Endothelial cell of umbilical vein (primary cell): ENCODE results near the gene CARD19. TPM values are rescaled to one million over a fixed set of nuclear protein-coding genes. Genes with fewer than 3 reads are reported as not detected.

Experiments used
- BruUV-seq: library from RNA; stranded (reverse); fragments of 400-500 nt; replicated peaks from 2 replicates; lab custom pipeline; 2021; lab: Mats Ljungman, UMichigan
- CTCF ChIA-PET: fragments of 300-600, 350-600 bp; sonication (Branson Sonifier 250); formaldehyde crosslinking; loops from one replicate; lab custom pipeline; 2021; ENCODE audit warnings: antibody characterized with exemption, inconsistent platforms; lab: Charles Lee
- POLR2A ChIA-PET: fragments of 300-600, 350-600 bp; sonication (Branson Sonifier 250); formaldehyde crosslinking; loops from one replicate; lab custom pipeline; 2021; ENCODE audit warnings: antibody characterized with exemption, inconsistent platforms; lab: Charles Lee
- DNase-seq: peaks from one replicate; pipeline ENCODE4 v3.0.0-alpha.2; 2011; ENCODE audit warnings: low read depth, low spot score
- FAIRE-seq: peaks from 2 replicates; lab custom pipeline; 2011; peaks lifted over from hg19 to GRCh38; lab: Jason Lieb, UNC
- H2AFZ ChIP-seq: 2 replicates; pipeline ENCODE4 v1.6.0; 2012; ENCODE audit warnings: low read depth, low read length, control low read depth, inconsistent platforms
- H3K27ac ChIP-seq: 2 replicates; pipeline ENCODE4 v1.5.1; 2011; ENCODE audit warnings: low read depth, mild to moderate bottlenecking, control low read depth, low read length, moderate library complexity; ENCODE audit not compliant: insufficient read depth
- H3K27me3 ChIP-seq, 2 experiments: 2 replicates each; pipeline versions ENCODE4 v1.6.0 to v1.6.1; 2011; ENCODE audit warnings: low read length in 2 of 2, mixed read lengths in 1 of 2; ENCODE audit not compliant: control insufficient read depth in 2 of 2, insufficient read depth in 2 of 2
- H3K36me3 ChIP-seq, 2 experiments: 2 replicates in 1 of 2; 3 replicates in 1 of 2; pipeline ENCODE4 v1.5.1; 2011; ENCODE audit warnings: low read length in 2 of 2, mild to moderate bottlenecking in 1 of 2, moderate library complexity in 1 of 2; ENCODE audit not compliant: control insufficient read depth in 2 of 2, insufficient read depth in 2 of 2; ENCODE audit errors: extremely low read depth in 1 of 2
- H3K4me1 ChIP-seq: 3 replicates; pipeline ENCODE4 v1.5.1; 2011; ENCODE audit warnings: mild to moderate bottlenecking, low read length; ENCODE audit not compliant: control insufficient read depth, insufficient read depth; ENCODE audit errors: extremely low read depth
- H3K4me2 ChIP-seq: 2 replicates; pipeline ENCODE4 v1.6.1; 2011; ENCODE audit warnings: low read length, control low read depth, mixed read lengths; ENCODE audit not compliant: insufficient read depth
- H3K4me3 ChIP-seq, 3 experiments: fragments of 200-600 bp in 1 of 3; sonication (generic), shearing (Covaris generic) in 1 of 3; replicated peaks in 1 of 3; 2 replicates each; pipeline ENCODE4 v1.5.1; 2011 to 2016; ENCODE audit warnings: control low read depth in 3 of 3, low read length in 3 of 3, mild to moderate bottlenecking in 2 of 3, inconsistent platforms in 1 of 3, low read depth in 1 of 3, moderate library complexity in 1 of 3; ENCODE audit not compliant: insufficient read depth in 1 of 3
- H3K79me2 ChIP-seq: 2 replicates; pipeline ENCODE4 v1.6.0; 2012; ENCODE audit warnings: low read length, inconsistent platforms; ENCODE audit not compliant: control insufficient read depth, insufficient read depth
- H3K9ac ChIP-seq: replicated peaks from 2 replicates; pipeline ENCODE3; 2011; ENCODE audit warnings: low read length, control low read depth; ENCODE audit not compliant: insufficient read depth; ENCODE audit errors: extremely low read depth
- H3K9me1 ChIP-seq: replicated peaks from 3 replicates; pipeline ENCODE4 v1.6.0; 2011; ENCODE audit warnings: mild to moderate bottlenecking, low read length; ENCODE audit not compliant: control insufficient read depth, insufficient read depth; ENCODE audit errors: extremely low read depth
- H3K9me3 ChIP-seq: replicated peaks from 2 replicates; pipeline ENCODE4 v1.5.1; 2012; ENCODE audit warnings: low read length, inconsistent platforms; ENCODE audit not compliant: control insufficient read depth, insufficient read depth
- H4K20me1 ChIP-seq: replicated peaks from 2 replicates; pipeline ENCODE3; 2011; ENCODE audit warnings: mild to moderate bottlenecking, low read length; ENCODE audit not compliant: control insufficient read depth, insufficient read depth; ENCODE audit errors: extremely low read depth
- EZH2 ChIP-seq: IDR thresholded peaks from 2 replicates; pipeline ENCODE4 v1.6.1; 2012; ENCODE audit warnings: borderline replicate concordance, low read depth, mild to moderate bottlenecking, moderate library complexity, low read length, inconsistent platforms; ENCODE audit not compliant: severe bottlenecking
- FOS ChIP-seq: IDR thresholded peaks from 2 replicates; pipeline ENCODE4 v1.6.1; 2011; ENCODE audit warnings: mild to moderate bottlenecking, low read length, moderate library complexity, borderline replicate concordance; ENCODE audit not compliant: insufficient read depth
- GATA2 ChIP-seq: IDR thresholded peaks from 2 replicates; pipeline ENCODE4 v1.7.0; 2011; ENCODE audit warnings: low read depth, mild to moderate bottlenecking, moderate library complexity, mixed read lengths, low read length; ENCODE audit not compliant: insufficient read length, insufficient read depth
- JUN ChIP-seq: IDR thresholded peaks from 2 replicates; pipeline ENCODE4 v1.6.1; 2011; ENCODE audit warnings: borderline replicate concordance, low read depth; ENCODE audit not compliant: insufficient read length, insufficient read depth
- MAX ChIP-seq: IDR thresholded peaks from 2 replicates; pipeline ENCODE4 v1.6.1; 2011; ENCODE audit not compliant: insufficient read depth, insufficient read length
- MYC ChIP-seq: IDR thresholded peaks from one replicate; pipeline ENCODE4 v1.6.1; 2011; ENCODE audit warnings: mild to moderate bottlenecking, low read depth, low read length
- POLR2A ChIP-seq: IDR thresholded peaks from 2 replicates; pipeline ENCODE4 v1.6.1; 2012; ENCODE audit warnings: low read depth, mild to moderate bottlenecking, control low read depth, low read length
- POLR2AphosphoS5 ChIP-seq: IDR thresholded peaks from 2 replicates; pipeline ENCODE4 v1.6.1; 2012; ENCODE audit warnings: low read depth, mild to moderate bottlenecking, control low read depth, low read length, moderate library complexity; ENCODE audit not compliant: insufficient read depth
- dilution Hi-C: fragments of 300-500 bp; cut with MboI; formaldehyde crosslinking; loops from one replicate; pipeline ENCODE4 v1.15.0; 2019; ENCODE audit warnings: low sequenced_read_pairs; ENCODE audit not compliant: extremely low pct_ligation_motif_present
- intact Hi-C: fragments of 100-400 bp; cut with micrococcal nuclease; formaldehyde crosslinking; loops from one replicate; pipeline ENCODE4 v1.10.0; 2022
- polyA plus RNA-seq, 4 experiments: library from polyadenylated mRNA; depleted of rRNA in 3 of 4; stranded (reverse) in 3 of 4; unstranded in 1 of 4; fragments of >200 nt; gene quantifications; 2 replicates each; pipeline versions ENCODE4 v1.2.1 to v1.2.3, GENCODE V29; 2011 to 2012; ENCODE audit warnings: missing spikeins in 1 of 4
- total RNA-seq: library from RNA; stranded (reverse); gene quantifications from 2 replicates; pipeline ENCODE4 v1.2.3, GENCODE V29; 2021
- TF ChIP-seq, protein P1 (sequence below), 2 donors: IDR thresholded peaks; 1 replicate in 1 of 2; 2 replicates in 1 of 2; pipeline ENCODE4 v1.5.1; 2011; ENCODE audit warnings: low read length in 2 of 2, mild to moderate bottlenecking in 2 of 2, moderate library complexity in 2 of 2, control low read depth in 1 of 2, inconsistent platforms in 1 of 2, low read depth in 1 of 2; ENCODE audit not compliant: insufficient read depth in 1 of 2; ENCODE audit errors: extremely low read depth in 1 of 2

CARD19 gene
- total and polyA plus RNA-seq, 2 donors (not counting 3 experiments of a cell fraction or from before 2014, with no cell fraction given): 45.7 to 148 TPM

DNA sequence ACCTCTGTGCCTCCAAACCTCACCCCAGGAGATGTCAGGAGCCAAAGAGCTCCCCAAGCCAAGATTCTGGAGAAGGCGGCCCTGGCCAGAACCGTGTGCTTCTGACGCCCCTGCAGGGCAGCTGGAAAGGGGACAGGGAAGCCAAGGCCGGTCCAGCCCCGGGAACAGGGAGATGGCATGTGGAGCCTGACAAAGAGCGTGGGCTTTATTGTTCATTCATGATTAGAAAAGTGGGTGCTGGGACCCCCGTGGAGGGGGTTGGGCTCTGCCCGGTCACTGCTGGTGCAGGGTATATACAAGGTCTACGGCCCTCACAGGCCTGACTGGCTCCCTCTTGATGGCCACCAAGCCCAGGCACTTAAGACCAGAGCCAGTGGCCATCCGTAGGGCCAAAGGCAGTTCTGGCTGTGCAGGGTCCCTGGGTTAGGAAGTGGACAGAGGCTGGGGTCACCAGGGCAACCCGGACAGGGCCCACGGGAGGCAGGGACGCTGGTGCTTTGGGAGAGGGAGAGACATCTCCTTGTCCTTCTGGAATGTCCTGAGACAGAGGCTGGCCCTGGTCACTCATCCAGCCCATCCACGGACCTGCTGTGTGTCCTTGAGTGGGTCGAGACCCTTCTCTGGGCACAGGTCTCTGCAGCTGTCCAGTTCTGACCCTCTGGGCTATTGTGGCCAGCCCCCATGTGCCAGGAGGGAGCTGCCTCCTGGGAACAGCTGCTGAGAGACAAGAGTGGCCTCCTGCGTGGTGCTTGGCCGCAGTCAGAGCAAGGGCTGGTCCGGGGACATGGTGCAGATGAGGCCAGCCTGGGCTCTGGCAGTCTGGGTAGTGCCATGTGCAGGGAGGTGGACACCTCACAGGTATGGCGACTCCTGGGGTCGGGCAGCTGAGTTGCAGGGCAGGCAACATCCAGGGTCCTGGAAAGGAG lies 25.6 kb downstream of the CARD19 start:
- Histone ChIP-seq H3K9me3 (no peaks in the 10 kb centered on the region), H3K4me2 (no peak overlapping the region), H3K79me2 (no peaks in the 10 kb centered on the region), H3K4me3 (no peak overlapping the region), H3K36me3 (peaks cover 0 to 15% of the 10 kb centered on the region in 2 experiments), H3K27me3 (no peaks in the 10 kb centered on the region), H4K20me1 (no peaks in the 10 kb centered on the region), H3K9ac (no peak overlapping the region), H2AFZ (no peak overlapping the region), H3K4me1 (peaks cover 11% of the 10 kb centered on the region), H3K9me1 (no peaks in the 10 kb centered on the region), H3K27ac (no peak overlapping the region)
- FAIRE-seq: no peak
- intact Hi-C loops: no loop called here
- TF ChIP-seq MYC (no peak), POLR2A (no peak), EZH2 (no peak), MAX (no peak), POLR2AphosphoS5 (no peak), JUN (no peak), FOS (no peak), GATA2 (no peak)
- TF ChIP-seq, protein P1, sequence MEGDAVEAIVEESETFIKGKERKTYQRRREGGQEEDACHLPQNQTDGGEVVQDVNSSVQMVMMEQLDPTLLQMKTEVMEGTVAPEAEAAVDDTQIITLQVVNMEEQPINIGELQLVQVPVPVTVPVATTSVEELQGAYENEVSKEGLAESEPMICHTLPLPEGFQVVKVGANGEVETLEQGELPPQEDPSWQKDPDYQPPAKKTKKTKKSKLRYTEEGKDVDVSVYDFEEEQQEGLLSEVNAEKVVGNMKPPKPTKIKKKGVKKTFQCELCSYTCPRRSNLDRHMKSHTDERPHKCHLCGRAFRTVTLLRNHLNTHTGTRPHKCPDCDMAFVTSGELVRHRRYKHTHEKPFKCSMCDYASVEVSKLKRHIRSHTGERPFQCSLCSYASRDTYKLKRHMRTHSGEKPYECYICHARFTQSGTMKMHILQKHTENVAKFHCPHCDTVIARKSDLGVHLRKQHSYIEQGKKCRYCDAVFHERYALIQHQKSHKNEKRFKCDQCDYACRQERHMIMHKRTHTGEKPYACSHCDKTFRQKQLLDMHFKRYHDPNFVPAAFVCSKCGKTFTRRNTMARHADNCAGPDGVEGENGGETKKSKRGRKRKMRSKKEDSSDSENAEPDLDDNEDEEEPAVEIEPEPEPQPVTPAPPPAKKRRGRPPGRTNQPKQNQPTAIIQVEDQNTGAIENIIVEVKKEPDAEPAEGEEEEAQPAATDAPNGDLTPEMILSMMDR (IDR thresholded peaks at IDR 0.05; ENCODE audit: extremely low read depth in 1 of 2, insufficient read depth in 1 of 2, low read depth in 1 of 2, low read length in 2 of 2): no peak
- no peak for DNase-seq
- dilution Hi-C loops: no loop called here
- BruUV-seq: TSS peak; percentile 35
- ChIA-PET POLR2A (interaction anchor here (3.4 kb wide), 1 partner anchor 13 kb away, joined by 11 read pairs; the partner anchor contains the start of gene NINJ1), CTCF (interaction anchor here (1.9 to 6.2 kb wide), 3 partner anchors 9 to 181 kb away, joined by 11 to 70 read pairs (median 35); no protein-coding TSS in a partner anchor)
